K562 (cell line): Measurements from ENCODE around the gene PKLR. TPM values are rescaled to one million over a fixed set of nuclear protein-coding genes. Genes with fewer than 3 reads are reported as not detected.

Experiments used
- ATAC-seq: fragments of 200-7000 bp; cut with Tn5 transposase; 3 replicates; pipeline ENCODE4 v1.9.1; 2020; ENCODE audit warnings: moderate library complexity
- BruUV-seq: library from RNA; stranded (reverse); fragments of 400-500 nt; replicated peaks from 2 replicates; lab custom pipeline; 2021; lab: Mats Ljungman, UMichigan
- CTCF ChIA-PET: fragments of 300-600 bp; formaldehyde crosslinking; extraction: SDS; loops from one replicate; lab custom pipeline; 2021; ENCODE audit warnings: low intra/inter-chr PET ratio; lab: Yijun Ruan, JAX
- POLR2A ChIA-PET: fragments of 300-600, 350-650 bp; sonication (Branson Sonifier 250); formaldehyde crosslinking; extraction: SDS; loops from one replicate; lab custom pipeline; 2021; ENCODE audit warnings: antibody characterized with exemption, inconsistent platforms; lab: Yijun Ruan, JAX
- DNase-seq, 4 experiments: peaks; one replicate each; pipeline versions ENCODE4 v3.0.0 to v3.0.0-alpha.2; 2011 to 2018; ENCODE audit warnings: low spot score in 3 of 4, mixed read lengths in 3 of 4; ENCODE audit errors: extremely low read depth in 1 of 4
- FAIRE-seq: peaks from 2 replicates; lab custom pipeline; 2011; peaks lifted over from hg19 to GRCh38; lab: Jason Lieb, UNC
- H2AFZ ChIP-seq: 2 replicates; pipeline ENCODE4 v1.6.0; 2011; ENCODE audit warnings: low read depth, low read length, control low read depth, inconsistent platforms
- H3K27ac ChIP-seq: fragments of 200-600 bp; 3 replicates; pipeline ENCODE4 v1.8.0; 2011; ENCODE audit warnings: low read depth, mild to moderate bottlenecking, control low read depth, inconsistent platforms, low read length, moderate library complexity, mixed read lengths; ENCODE audit errors: extremely low read depth
- H3K27me3 ChIP-seq, 2 experiments: fragments of 300-600 bp in 1 of 2; 2 replicates in 1 of 2; 3 replicates in 1 of 2; pipeline versions ENCODE4 v1.6.0 to v1.8.0; 2011; ENCODE audit warnings: inconsistent platforms in 2 of 2, low read length in 2 of 2, mild to moderate bottlenecking in 1 of 2, mixed read lengths in 1 of 2, moderate library complexity in 1 of 2; ENCODE audit not compliant: control insufficient read depth in 2 of 2, insufficient read depth in 2 of 2
- H3K36me3 ChIP-seq: fragments of 300-600 bp; 3 replicates; pipeline ENCODE4 v1.8.0; 2011; ENCODE audit warnings: mild to moderate bottlenecking, low read length, inconsistent platforms; ENCODE audit not compliant: control insufficient read depth, insufficient read depth
- H3K4me1 ChIP-seq, 2 experiments: fragments of 200-600 bp in 1 of 2; replicated peaks in 1 of 2; 2 replicates in 1 of 2; 3 replicates in 1 of 2; pipeline versions ENCODE4 v1.5.1 to v1.8.0; 2011; ENCODE audit warnings: inconsistent platforms in 2 of 2, low read length in 2 of 2, mild to moderate bottlenecking in 1 of 2, mixed read lengths in 1 of 2, moderate library complexity in 1 of 2; ENCODE audit not compliant: control insufficient read depth in 2 of 2, insufficient read depth in 2 of 2
- H3K4me2 ChIP-seq: 2 replicates; pipeline ENCODE4 v1.6.1; 2011; ENCODE audit warnings: low read length, control low read depth, inconsistent platforms, mixed read lengths; ENCODE audit not compliant: insufficient read depth
- H3K4me3 ChIP-seq: fragments of 200-600 bp; sonication (generic), shearing (Covaris generic); 2 replicates; pipeline ENCODE4 v1.5.1; 2016; ENCODE audit warnings: control low read depth, inconsistent platforms
- H3K79me2 ChIP-seq: fragments of 200-600 bp; 3 replicates; pipeline ENCODE4 v1.8.0; 2011; ENCODE audit warnings: low read length, inconsistent platforms; ENCODE audit not compliant: control insufficient read depth, insufficient read depth
- H3K9ac ChIP-seq, 2 experiments: 2 replicates each; pipeline versions ENCODE4 v1.6.0 to v1.6.1; 2011; ENCODE audit warnings: low read depth in 2 of 2, low read length in 2 of 2, control low read depth in 1 of 2, inconsistent platforms in 1 of 2, mild to moderate bottlenecking in 1 of 2, mixed read lengths in 1 of 2; ENCODE audit not compliant: insufficient read depth in 1 of 2
- H3K9me1 ChIP-seq: one replicate; pipeline ENCODE4 v1.6.0; 2011; ENCODE audit warnings: inconsistent platforms, mild to moderate bottlenecking, low read length, moderate library complexity; ENCODE audit not compliant: control insufficient read depth, insufficient read depth
- H3K9me3 ChIP-seq: replicated peaks from 2 replicates; pipeline ENCODE4 v1.5.1; 2011; ENCODE audit warnings: low read depth, low read length, inconsistent platforms; ENCODE audit not compliant: control insufficient read depth, insufficient read depth
- H4K20me1 ChIP-seq: replicated peaks from 2 replicates; pipeline ENCODE4 v1.6.1; 2011; ENCODE audit warnings: low read length, inconsistent platforms, mixed read lengths; ENCODE audit not compliant: control insufficient read depth, insufficient read depth
- MITF ChIP-seq: IDR thresholded peaks from 2 replicates; pipeline ENCODE4 v1.6.1; 2014; ENCODE audit warnings: antibody characterized with exemption
- PATZ1 ChIP-seq: fragments of 250-450 bp; sonication (Bioruptor Pico); IDR thresholded peaks from 2 replicates; pipeline ENCODE4 v1.5.0; 2020; ENCODE audit warnings: mild to moderate bottlenecking, borderline replicate concordance
- RNF219 ChIP-seq: fragments of 250-450 bp; sonication (Bioruptor Pico); IDR thresholded peaks from 2 replicates; pipeline ENCODE4 v1.5.0; 2022; ENCODE audit warnings: mild to moderate bottlenecking
- SOX6 ChIP-seq: fragments of 450-650 bp; IDR thresholded peaks from 2 replicates; pipeline ENCODE4 v1.6.1; 2014; ENCODE audit warnings: mild to moderate bottlenecking
- ZKSCAN1 ChIP-seq: fragments of 150-350 bp; IDR thresholded peaks from 2 replicates; pipeline ENCODE4 v1.6.1; 2016; ENCODE audit warnings: low read depth, low read length
- ZNF124 ChIP-seq: sonication (generic); formaldehyde crosslinking; IDR thresholded peaks from 2 replicates; pipeline ENCODE4 v1.8.1; 2022; ENCODE audit warnings: missing genetic modification reagents
- ZNF280B ChIP-seq: fragments of 250-450 bp; sonication (Bioruptor Pico); IDR thresholded peaks from 2 replicates; pipeline ENCODE4 v1.5.1; 2021; ENCODE audit warnings: mild to moderate bottlenecking
- WGBS: fragments of 100-300 bp; shearing (Covaris generic); methylation state at CpG from one replicate; pipeline ENCODE4 v1.1.6; 2016; ENCODE audit warnings: low coverage, mixed read lengths; ENCODE audit not compliant: insufficient coverage; ENCODE audit errors: missing lambda C conversion rate; 5-methylcytosine and 5-hydroxymethylcytosine counted together
- in situ Hi-C: fragments of 300-500 bp; cut with MboI; formaldehyde crosslinking; loops from 4 replicates; pipeline ENCODE4 v1.15.0; 2018; ENCODE audit warnings: inconsistent platforms, mixed read lengths
- intact Hi-C: fragments of 100-400 bp; cut with micrococcal nuclease; formaldehyde crosslinking; loops from 2 replicates; pipeline ENCODE4 v1.14.2; 2022
- polyA plus RNA-seq, 8 experiments: library from polyadenylated mRNA; depleted of rRNA in 4 of 8; stranded (reverse) in 5 of 8; unstranded in 3 of 8; fragments of >200 nt; fragmentation: Nextera tagmentation in 2 of 8; fragmentation: Illumina TruSeq in 1 of 8; extraction: Ambion mirVana in 2 of 8; extraction: Trizol in 1 of 8; gene quantifications; 2 replicates each; pipeline versions ENCODE4 v1.2.1 to v1.2.3, GENCODE V29; 2011 to 2014; ENCODE audit warnings: inconsistent platforms in 1 of 8, missing spikeins in 1 of 8
- total RNA-seq, 7 experiments: library from RNA; depleted of rRNA in 6 of 7; stranded (reverse); fragments of >200 nt in 6 of 7; fragmentation: Illumina TruSeq in 2 of 7; extraction: Trizol in 2 of 7; gene quantifications; 2 replicates each; pipeline versions ENCODE4 v1.2.1 to v1.2.3, GENCODE V29; 2011 to 2021; ENCODE audit warnings: low replicate concordance in 1 of 7

Gene PKLR
- total and polyA plus RNA-seq, 9 of the 15 experiments (the other 6 are each of a cell fraction or from before 2014, with no cell fraction given), result 10.7 to 78.4 (median 38.2) TPM

- no peak for FAIRE-seq
- H3K36me3 ChIP-seq, result peaks cover 51% of the 10 kb centered on the region
- intact Hi-C loops, result no loop called here
- H3K79me2 ChIP-seq, result peaks cover 29% of the 10 kb centered on the region
- no peaks in the 10 kb centered on the region for H3K27me3 ChIP-seq
- H2AFZ ChIP-seq, result no peak overlapping the region
- no peak for TF ChIP-seq ZKSCAN1
- no peak for TF ChIP-seq RNF219
- TF ChIP-seq ZNF280B (CRISPR knock-in tag), result no peak
- TF ChIP-seq PATZ1 (CRISPR knock-in tag), result no peak
- no peak for TF ChIP-seq MITF
- TF ChIP-seq SOX6, result no peak
- no peak for TF ChIP-seq ZNF124 (CRISPR knock-in tag)
- no peak overlapping the region for H3K4me3 ChIP-seq
- no peak overlapping the region for H3K9ac ChIP-seq
- no peak for DNase-seq
- POLR2A ChIA-PET, result interaction anchor here (0.9 to 1.8 kb wide), 2 partner anchors 12 to 18 kb away, joined by 3 to 8 read pairs; partner anchors contain the start of gene FDPS
- H3K27ac ChIP-seq, result no peak overlapping the region; the same call in 2 of the 3 replicates
- H3K4me2 ChIP-seq, result no peak overlapping the region
- no peaks in the 10 kb centered on the region for H4K20me1 ChIP-seq
- CTCF ChIA-PET, result no interaction called here
- in situ Hi-C loops, result no loop called here
- ATAC-seq, result no peak
- BruUV-seq, result no TSS peak
- H3K9me3 ChIP-seq, result no peaks in the 10 kb centered on the region
- H3K9me1 ChIP-seq, result no peaks in the 10 kb centered on the region
- peaks cover 11 to 43% of the 10 kb centered on the region in 2 experiments; a peak in 4 of 5 replicates for H3K4me1 ChIP-seq
- WGBS, result 96% methylated on average over 6 of the region's 7 CpGs
Measured at GRCh38 chr1:155295942-155296267, 5.3 kb downstream of the PKLR start.
